Gastroesophageal sphincter (tissue), 3 donors: ENCODE results near the gene FUT8.

Source experiments
- EP300 ChIP-seq: sonication (generic); formaldehyde crosslinking; IDR thresholded peaks from one replicate; pipeline ENCODE4 v1.6.1; 2017; ENCODE audit warnings: antibody characterized with exemption, mild to moderate bottlenecking
- POLR2A ChIP-seq, 2 donors: fragments of 450-650 bp; IDR thresholded peaks; one replicate each; pipeline ENCODE4 v1.6.1; 2017; ENCODE audit warnings: antibody characterized with exemption in 2 of 2, mild to moderate bottlenecking in 2 of 2, moderate library complexity in 1 of 2
- TF ChIP-seq, protein P1 (sequence below), 4 experiments: fragments of 200-600 bp in 2 of 4; fragments of 450-650 bp in 2 of 4; sonication (generic) in 1 of 4; IDR thresholded peaks; one replicate each; pipeline ENCODE4 v1.5.1; 2017 to 2019; ENCODE audit warnings: antibody characterized with exemption in 4 of 4, mild to moderate bottlenecking in 2 of 4, moderate library complexity in 2 of 4

DNA sequence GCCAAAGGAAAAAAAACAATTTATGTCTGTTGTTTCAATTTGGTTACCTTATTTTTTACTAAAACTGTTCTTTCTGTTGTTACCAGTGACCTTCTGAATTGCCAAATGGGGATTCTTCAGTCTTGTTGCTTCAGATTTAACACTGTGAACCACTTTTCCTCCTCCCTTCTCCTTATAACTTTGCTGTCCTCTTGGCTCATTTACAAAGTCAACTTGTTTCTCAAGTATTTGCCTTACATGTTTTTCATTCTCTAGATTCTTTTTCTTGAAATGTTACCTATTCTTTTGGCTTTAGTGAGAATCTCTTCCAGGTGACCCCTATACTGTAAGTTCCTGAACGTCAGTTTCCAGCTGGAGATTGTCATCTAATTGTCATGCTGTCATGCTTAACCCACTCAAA is 19.4 kb downstream of the FUT8 start:
- TF ChIP-seq, protein P1, sequence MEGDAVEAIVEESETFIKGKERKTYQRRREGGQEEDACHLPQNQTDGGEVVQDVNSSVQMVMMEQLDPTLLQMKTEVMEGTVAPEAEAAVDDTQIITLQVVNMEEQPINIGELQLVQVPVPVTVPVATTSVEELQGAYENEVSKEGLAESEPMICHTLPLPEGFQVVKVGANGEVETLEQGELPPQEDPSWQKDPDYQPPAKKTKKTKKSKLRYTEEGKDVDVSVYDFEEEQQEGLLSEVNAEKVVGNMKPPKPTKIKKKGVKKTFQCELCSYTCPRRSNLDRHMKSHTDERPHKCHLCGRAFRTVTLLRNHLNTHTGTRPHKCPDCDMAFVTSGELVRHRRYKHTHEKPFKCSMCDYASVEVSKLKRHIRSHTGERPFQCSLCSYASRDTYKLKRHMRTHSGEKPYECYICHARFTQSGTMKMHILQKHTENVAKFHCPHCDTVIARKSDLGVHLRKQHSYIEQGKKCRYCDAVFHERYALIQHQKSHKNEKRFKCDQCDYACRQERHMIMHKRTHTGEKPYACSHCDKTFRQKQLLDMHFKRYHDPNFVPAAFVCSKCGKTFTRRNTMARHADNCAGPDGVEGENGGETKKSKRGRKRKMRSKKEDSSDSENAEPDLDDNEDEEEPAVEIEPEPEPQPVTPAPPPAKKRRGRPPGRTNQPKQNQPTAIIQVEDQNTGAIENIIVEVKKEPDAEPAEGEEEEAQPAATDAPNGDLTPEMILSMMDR (IDR thresholded peaks at IDR 0.05) = no peak
- TF ChIP-seq POLR2A (IDR thresholded peaks at IDR 0.05) (no peak), EP300 (no peak)
